HG03342 (cell line): ENCODE measurements around the gene PSMA7.
"Not testable (repeated sequence)": the region's sequence is repeated elsewhere in the genome, so short reads cannot be mapped to it uniquely, and the experiment has no call there.

Experiments
- ATAC-seq: cut with Tn5 transposase; IDR thresholded peaks from one replicate; pipeline ENCODE4 v1.9.1; 2021; ENCODE audit warnings: mild to moderate bottlenecking, moderate library complexity; ENCODE audit not compliant: unreplicated experiment

PSMA7 gene

GRCh38 chr20:62156592-62157386 is 13.6 kb upstream of the PSMA7 start:
- ATAC-seq: no peak

GRCh38 chr20:62156254-62156556 is 13.0 kb upstream of the PSMA7 start:
- ATAC-seq: no peak

- no peak for ATAC-seq
Measured at GRCh38 chr20:62155428-62156253, 12.4 kb upstream of the PSMA7 start.

GRCh38 chr20:62151835-62152364 is 8.7 kb upstream of the PSMA7 start:
- ATAC-seq: no peak

- no peak for ATAC-seq
Measured at GRCh38 chr20:62151225-62151624, 8.0 kb upstream of the PSMA7 start.

- no peak for ATAC-seq
Measured at GRCh38 chr20:62150310-62150575, 7.0 kb upstream of the PSMA7 start.

- no peak for ATAC-seq
Measured at GRCh38 chr20:62149532-62150309, 6.5 kb upstream of the PSMA7 start.

GRCh38 chr20:62148908-62149314 is 5.7 kb upstream of the PSMA7 start:
- ATAC-seq: no peak

- not testable (repeated sequence) for ATAC-seq
Measured at GRCh38 chr20:62148383-62148782, 5.2 kb upstream of the PSMA7 start.

GRCh38 chr20:62147528-62147927 is 4.3 kb upstream of the PSMA7 start:
- ATAC-seq: no peak

- no peak for ATAC-seq
Measured at GRCh38 chr20:62147125-62147524, 3.9 kb upstream of the PSMA7 start.

GRCh38 chr20:62146019-62146755 is 3.0 kb upstream of the PSMA7 start:
- no peak for ATAC-seq

GRCh38 chr20:62145688-62146018 is 2.5 kb upstream of the PSMA7 start:
- no peak for ATAC-seq

GRCh38 chr20:62143957-62144825 is 997 bp upstream of the PSMA7 start:
- ATAC-seq: peak; percentile 20

GRCh38 chr20:62142252-62143080 is 728 bp downstream of the PSMA7 start:
- ATAC-seq: peak; percentile 16

- no peak for ATAC-seq
Measured at GRCh38 chr20:62141397-62142251, 1.6 kb downstream of the PSMA7 start.

GRCh38 chr20:62141043-62141396 is 2.2 kb downstream of the PSMA7 start:
- no peak for ATAC-seq

- ATAC-seq: no peak
Measured at GRCh38 chr20:62139636-62140035, 3.6 kb downstream of the PSMA7 start.
